H1 (cell line): ENCODE data around the gene UPF1. TPM values are rescaled to one million over a fixed set of nuclear protein-coding genes. Genes with fewer than 3 reads are reported as not detected.

Experiments used
- CTCF ChIA-PET: fragments of 300-600 bp; sonication (Branson Sonifier 250); formaldehyde crosslinking; loops from one replicate; lab custom pipeline; 2021; ENCODE audit not compliant: partially characterized antibody; lab: Charles Lee
- POLR2A ChIA-PET: fragments of 300-600 bp; sonication (Branson Sonifier 250); formaldehyde crosslinking; loops from one replicate; lab custom pipeline; 2021; ENCODE audit warnings: inconsistent platforms; ENCODE audit not compliant: partially characterized antibody; lab: Charles Lee
- DNase-seq, 2 experiments: peaks; one replicate each; pipeline versions ENCODE4 v3.0.0 to v3.0.0-alpha.2; 2010 to 2022; ENCODE audit warnings: low spot score in 2 of 2, low read depth in 1 of 2, mixed read lengths in 1 of 2
- FAIRE-seq: peaks from 2 replicates; lab custom pipeline; 2011; peaks lifted over from hg19 to GRCh38; lab: Jason Lieb, UNC
- H2AFZ ChIP-seq: 2 replicates; pipeline ENCODE4 v1.8.1; 2012; ENCODE audit warnings: low read length, inconsistent platforms
- H2AK5ac ChIP-seq: 2 replicates; pipeline ENCODE4 v1.6.1; 2013; ENCODE audit warnings: low read depth, low read length
- H2BK120ac ChIP-seq: replicated peaks from 2 replicates; pipeline ENCODE3; 2013; ENCODE audit warnings: low read depth, low read length, inconsistent platforms
- H2BK12ac ChIP-seq: 2 replicates; pipeline ENCODE4 v1.6.1; 2013; ENCODE audit warnings: low read depth, low read length
- H2BK15ac ChIP-seq: 2 replicates; pipeline ENCODE4 v1.6.1; 2013; ENCODE audit warnings: low read length
- H2BK20ac ChIP-seq: 2 replicates; pipeline ENCODE4 v1.6.1; 2013; ENCODE audit warnings: low read length
- H2BK5ac ChIP-seq: 2 replicates; pipeline ENCODE4 v1.6.1; 2013; ENCODE audit warnings: low read depth, low read length
- H3K14ac ChIP-seq: 2 replicates; pipeline ENCODE4 v1.6.1; 2013; ENCODE audit warnings: inconsistent platforms; ENCODE audit not compliant: insufficient read length
- H3K18ac ChIP-seq: 2 replicates; pipeline ENCODE4 v1.6.1; 2013; ENCODE audit warnings: low read length; ENCODE audit errors: extremely low read depth
- H3K23ac ChIP-seq: 2 replicates; pipeline ENCODE4 v1.6.1; 2013; ENCODE audit warnings: inconsistent platforms; ENCODE audit not compliant: insufficient read length
- H3K23me2 ChIP-seq: 2 replicates; pipeline ENCODE4 v1.6.1; 2013; ENCODE audit warnings: low read depth, low read length
- H3K27ac ChIP-seq: 2 replicates; pipeline ENCODE4 v1.6.1; 2011; ENCODE audit warnings: low read depth, low read length, inconsistent platforms
- H3K27me3 ChIP-seq, 4 experiments: replicated peaks in 1 of 4; 1 replicate in 1 of 4; 2 replicates in 3 of 4; pipeline versions ENCODE4 v1.6.1 to v1.8.1; 2011 to 2013; ENCODE audit warnings: low read length in 3 of 4, mild to moderate bottlenecking in 3 of 4, inconsistent platforms in 2 of 4, mixed read lengths in 2 of 4, moderate library complexity in 1 of 4; ENCODE audit not compliant: control insufficient read depth in 3 of 4, insufficient read depth in 3 of 4; ENCODE audit errors: extremely low read depth in 1 of 4
- H3K36me3 ChIP-seq, 4 experiments: 2 replicates each; pipeline versions ENCODE4 v1.6.1 to v1.8.1; 2011 to 2013; ENCODE audit warnings: mild to moderate bottlenecking in 4 of 4, low read length in 3 of 4, moderate library complexity in 2 of 4, control low read depth in 1 of 4, inconsistent platforms in 1 of 4; ENCODE audit not compliant: insufficient read depth in 4 of 4, control insufficient read depth in 2 of 4
- H3K4ac ChIP-seq: replicated peaks from 2 replicates; pipeline ENCODE3; 2013; ENCODE audit warnings: low read length, low read depth, mixed read lengths, inconsistent platforms; ENCODE audit not compliant: insufficient read length
- H3K4me1 ChIP-seq, 4 experiments: replicated peaks in 1 of 4; 1 replicate in 1 of 4; 2 replicates in 3 of 4; pipeline versions ENCODE4 v1.6.1 to v1.8.1; 2011 to 2013; ENCODE audit warnings: low read length in 3 of 4, inconsistent platforms in 2 of 4, mixed read lengths in 1 of 4; ENCODE audit not compliant: insufficient read depth in 4 of 4, control insufficient read depth in 3 of 4
- H3K4me2 ChIP-seq, 2 experiments: 2 replicates each; pipeline versions ENCODE4 v1.6.1 to v1.8.1; 2011 to 2013; ENCODE audit warnings: low read depth in 2 of 2, low read length in 2 of 2, control low read depth in 1 of 2, inconsistent platforms in 1 of 2, mild to moderate bottlenecking in 1 of 2; ENCODE audit not compliant: insufficient read depth in 1 of 2
- H3K4me3 ChIP-seq, 4 experiments: fragments of 200-600, 300-600 bp in 1 of 4; sonication (generic), shearing (Covaris generic), sonication (Bioruptor Twin) in 1 of 4; 2 replicates each; pipeline versions ENCODE4 v1.5.1 to v1.8.1; 2011 to 2016; ENCODE audit warnings: low read length in 4 of 4, low read depth in 3 of 4, control low read depth in 2 of 4, inconsistent platforms in 2 of 4, mild to moderate bottlenecking in 2 of 4, mixed read lengths in 1 of 4, moderate library complexity in 1 of 4; ENCODE audit not compliant: insufficient read depth in 2 of 4; ENCODE audit errors: extremely low read depth in 1 of 4
- H3K56ac ChIP-seq: replicated peaks from 2 replicates; pipeline ENCODE3; 2013; ENCODE audit warnings: low read depth, mild to moderate bottlenecking, mixed read lengths, low read length, inconsistent platforms; ENCODE audit not compliant: insufficient read length
- H3K79me1 ChIP-seq: 2 replicates; pipeline ENCODE4 v1.6.1; 2013; ENCODE audit warnings: low read depth, low read length, control low read depth
- H3K79me2 ChIP-seq, 2 experiments: 2 replicates each; pipeline versions ENCODE4 v1.6.1 to v1.8.1; 2012 to 2013; ENCODE audit warnings: low read length in 2 of 2, mild to moderate bottlenecking in 2 of 2, inconsistent platforms in 1 of 2; ENCODE audit not compliant: insufficient read depth in 2 of 2, control insufficient read depth in 1 of 2
- H3K9ac ChIP-seq, 4 experiments: replicated peaks in 1 of 4; 1 replicate in 1 of 4; 2 replicates in 3 of 4; pipeline versions ENCODE4 v1.6.1 to v1.8.1; 2011 to 2013; ENCODE audit warnings: low read depth in 3 of 4, low read length in 3 of 4, control low read depth in 2 of 4, mild to moderate bottlenecking in 2 of 4, moderate library complexity in 2 of 4, inconsistent platforms in 1 of 4; ENCODE audit errors: extremely low read depth in 1 of 4
- H3K9me3 ChIP-seq, 2 experiments: 2 replicates each; pipeline versions ENCODE4 v1.6.1 to v1.8.1; 2012 to 2013; ENCODE audit warnings: mild to moderate bottlenecking in 2 of 2, moderate library complexity in 2 of 2, control low read depth in 1 of 2, inconsistent platforms in 1 of 2, low read depth in 1 of 2, low read length in 1 of 2, mixed read lengths in 1 of 2; ENCODE audit not compliant: insufficient read depth in 2 of 2
- H4K20me1 ChIP-seq, 2 experiments: replicated peaks in 1 of 2; 2 replicates each; pipeline versions ENCODE3 to v1.8.1; 2011 to 2013; ENCODE audit warnings: inconsistent platforms in 2 of 2, low read length in 2 of 2, mild to moderate bottlenecking in 1 of 2; ENCODE audit not compliant: insufficient read depth in 2 of 2, control insufficient read depth in 1 of 2
- H4K5ac ChIP-seq: 2 replicates; pipeline ENCODE4 v1.6.1; 2013; ENCODE audit warnings: low read length, low read depth, mixed read lengths, inconsistent platforms; ENCODE audit not compliant: insufficient read length
- H4K8ac ChIP-seq: 2 replicates; pipeline ENCODE4 v1.8.0; 2013; ENCODE audit warnings: mild to moderate bottlenecking, moderate library complexity, low read length, inconsistent platforms; ENCODE audit not compliant: insufficient read depth; ENCODE audit errors: extremely low read depth
- H4K91ac ChIP-seq: replicated peaks from 2 replicates; pipeline ENCODE3; 2013; ENCODE audit warnings: low read length, mixed read lengths, inconsistent platforms; ENCODE audit not compliant: insufficient read length
- ASH2L ChIP-seq: fragments of 200-600, 300-600 bp; sonication (generic); IDR thresholded peaks from one replicate; pipeline ENCODE4 v1.7.1; 2017; ENCODE audit warnings: low read length
- ATF3 ChIP-seq: IDR thresholded peaks from 2 replicates; pipeline ENCODE4 v1.6.1; 2011; ENCODE audit warnings: low read depth, mild to moderate bottlenecking, low read length; ENCODE audit not compliant: insufficient read depth
- BACH1 ChIP-seq: IDR thresholded peaks from 2 replicates; pipeline ENCODE4 v1.6.1; 2012; ENCODE audit warnings: low read length, improper control_type of control experiment
- CREB1 ChIP-seq: IDR thresholded peaks from 2 replicates; pipeline ENCODE4 v1.6.1; 2012; ENCODE audit warnings: inconsistent platforms
- HDAC6 ChIP-seq: IDR thresholded peaks from one replicate; pipeline ENCODE4 v1.7.1; 2012; ENCODE audit warnings: low read depth, mild to moderate bottlenecking, inconsistent platforms, low read length, moderate library complexity
- PHF8 ChIP-seq: fragments of 200-600 bp; sonication (generic); conservative IDR thresholded peaks from 2 replicates; pipeline ENCODE4 v1.7.1; 2012; ENCODE audit warnings: low read depth, mild to moderate bottlenecking, inconsistent platforms, low read length, moderate library complexity
- POU5F1 ChIP-seq: IDR thresholded peaks from 2 replicates; pipeline ENCODE4 v1.6.1; 2011; ENCODE audit warnings: low read depth, mild to moderate bottlenecking, low read length, moderate library complexity
- TCF12 ChIP-seq: IDR thresholded peaks from 2 replicates; pipeline ENCODE4 v1.6.1; 2011; ENCODE audit warnings: low read depth, mild to moderate bottlenecking, low read length
- WGBS, 2 experiments: shearing (Covaris generic) in 1 of 2; methylation state at CpG; one replicate each; pipeline versions ENCODE4 v1.1.6 to v1.1.7; 2013 to 2015; ENCODE audit warnings: low lambda C conversion rate in 2 of 2, mixed read lengths in 2 of 2, inconsistent platforms in 1 of 2, low coverage in 1 of 2, missing lambda C conversion rate in 1 of 2; ENCODE audit not compliant: insufficient replicate concordance in 2 of 2, insufficient coverage in 1 of 2, insufficient read length in 1 of 2; ENCODE audit errors: extremely low coverage in 1 of 2, missing lambda C conversion rate in 1 of 2; 5-methylcytosine and 5-hydroxymethylcytosine counted together
- polyA plus RNA-seq, 7 experiments: library from polyadenylated mRNA; depleted of rRNA in 3 of 7; stranded (reverse) in 5 of 7; unstranded in 2 of 7; fragments of >200 nt in 5 of 7; fragments of 200-250 nt in 2 of 7; gene quantifications; 1 replicate in 5 of 7; 2 replicates in 1 of 7; 4 replicates in 1 of 7; pipeline versions ENCODE4 v1.2.1 to v1.2.3, GENCODE V29; 2011 to 2013; ENCODE audit warnings: missing spikeins in 2 of 7, mixed read lengths in 2 of 7
- total RNA-seq: library from RNA; stranded (reverse); fragmentation: NEBNext Ultra II Directional; extraction: Animal tissue kit (Norgen Biotek cat#: 25700); gene quantifications from 2 replicates; pipeline ENCODE4 v1.2.1, GENCODE V29; 2021
- TF ChIP-seq, protein P1 (sequence below): IDR thresholded peaks from 2 replicates; pipeline ENCODE4 v1.6.1; 2012; ENCODE audit warnings: low read length, inconsistent platforms
- TF ChIP-seq, protein P2 (sequence below): IDR thresholded peaks from 2 replicates; pipeline ENCODE4 v1.6.1; 2012; ENCODE audit warnings: inconsistent platforms

The UPF1 gene
- total and polyA plus RNA-seq, 2 of the 8 experiments (the other 6 are each of a cell fraction or from before 2014, with no cell fraction given): 46.4 to 62.0 TPM

- no peak overlapping the region; the same call in 1 of the 2 replicates for H2BK5ac ChIP-seq
- ChIA-PET CTCF (interaction anchor here (0.8 to 19.5 kb wide), 8 partner anchors 14 to 78 kb away, joined by 3 to 247 read pairs (median 16); partner anchors contain the start of gene UPF1), POLR2A (interaction anchor here (1.2 to 1.5 kb wide), 4 partner anchors 11 to 340 kb away, joined by 3 to 5 read pairs (median 4); partner anchors contain the start of gene UPF1)
- TF ChIP-seq BACH1 (no peak), ASH2L (no peak), TCF12 (no peak), HDAC6 (no peak), ATF3 (no peak), POU5F1 (no peak), PHF8 (no peak), CREB1 (no peak)
- TF ChIP-seq, protein P1, sequence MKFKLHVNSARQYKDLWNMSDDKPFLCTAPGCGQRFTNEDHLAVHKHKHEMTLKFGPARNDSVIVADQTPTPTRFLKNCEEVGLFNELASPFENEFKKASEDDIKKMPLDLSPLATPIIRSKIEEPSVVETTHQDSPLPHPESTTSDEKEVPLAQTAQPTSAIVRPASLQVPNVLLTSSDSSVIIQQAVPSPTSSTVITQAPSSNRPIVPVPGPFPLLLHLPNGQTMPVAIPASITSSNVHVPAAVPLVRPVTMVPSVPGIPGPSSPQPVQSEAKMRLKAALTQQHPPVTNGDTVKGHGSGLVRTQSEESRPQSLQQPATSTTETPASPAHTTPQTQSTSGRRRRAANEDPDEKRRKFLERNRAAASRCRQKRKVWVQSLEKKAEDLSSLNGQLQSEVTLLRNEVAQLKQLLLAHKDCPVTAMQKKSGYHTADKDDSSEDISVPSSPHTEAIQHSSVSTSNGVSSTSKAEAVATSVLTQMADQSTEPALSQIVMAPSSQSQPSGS: no peak
- TF ChIP-seq, protein P2, sequence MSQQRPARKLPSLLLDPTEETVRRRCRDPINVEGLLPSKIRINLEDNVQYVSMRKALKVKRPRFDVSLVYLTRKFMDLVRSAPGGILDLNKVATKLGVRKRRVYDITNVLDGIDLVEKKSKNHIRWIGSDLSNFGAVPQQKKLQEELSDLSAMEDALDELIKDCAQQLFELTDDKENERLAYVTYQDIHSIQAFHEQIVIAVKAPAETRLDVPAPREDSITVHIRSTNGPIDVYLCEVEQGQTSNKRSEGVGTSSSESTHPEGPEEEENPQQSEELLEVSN: no peak
Measured at GRCh38 chr19:18844806-18845329, 13.1 kb downstream of the UPF1 start.

More at GRCh38 chr19:18844806-18845329, 13.1 kb downstream of the UPF1 start:
- Histone ChIP-seq H3K27me3 (no peaks in the 10 kb centered on the region), H3K4me3 (no peak overlapping the region), H3K23ac (no peak overlapping the region), H4K8ac (no peak overlapping the region), H3K4me1 (peaks cover 0 to 7% (median 3%) of the 10 kb centered on the region in 4 experiments; a peak in 6 of 7 replicates), H3K79me1 (peaks cover 38% of the 10 kb centered on the region), H2AFZ (no peak overlapping the region), H2BK120ac (no peak overlapping the region), H2BK20ac (no peak overlapping the region), H3K79me2 (peaks cover 14 to 86% of the 10 kb centered on the region in 2 experiments), H3K4me2 (no peak overlapping the region), H3K9me3 (no peaks in the 10 kb centered on the region), H3K18ac (no peak overlapping the region), H3K4ac (no peak overlapping the region), H4K5ac (no peak overlapping the region), H4K20me1 (peaks cover 57 to 68% of the 10 kb centered on the region in 2 experiments), H2AK5ac (no peak overlapping the region), H2BK15ac (no peak overlapping the region), H3K36me3 (peaks cover 0 to 11% (median 7%) of the 10 kb centered on the region in 4 experiments; a peak in 6 of 8 replicates), H3K9ac (no peak overlapping the region), H3K14ac (no peak overlapping the region), H3K56ac (no peak overlapping the region), H3K23me2 (no peaks in the 10 kb centered on the region), H3K27ac (no peak overlapping the region), H2BK12ac (no peak overlapping the region), H4K91ac (no peak overlapping the region)
- DNase-seq (no peak), FAIRE-seq (no peak)
- WGBS, 2 experiments: 90% methylated on average over 8 of the region's 8 CpGs; no CpG with 5 or more reads in 1 of the 2 experiments
